Left forelimb (tissue), 1 donor: ENCODE measurements around the gene HMCN1.

Experiments used
- DNase-seq: peaks from one replicate; pipeline ENCODE4 v3.0.0-alpha.2; 2018; ENCODE audit warnings: low spot score

The HMCN1 gene

GRCh38 chr1:186089940-186090339, 355.7 kb downstream of the HMCN1 start:
- no peak for DNase-seq

GRCh38 chr1:186091222-186091720, 357.1 kb downstream of the HMCN1 start:
- DNase-seq = no peak

- no peak for DNase-seq
Measured at GRCh38 chr1:186093437-186093836, 359.2 kb downstream of the HMCN1 start.

GRCh38 chr1:186094172-186094571, 360.0 kb downstream of the HMCN1 start:
- DNase-seq = no peak

- no peak for DNase-seq
Measured at GRCh38 chr1:186099336-186100104, 365.3 kb downstream of the HMCN1 start.

- no peak for DNase-seq
Measured at GRCh38 chr1:186102107-186102506, 367.9 kb downstream of the HMCN1 start.

- DNase-seq = no peak
Measured at GRCh38 chr1:186102547-186103148, 368.5 kb downstream of the HMCN1 start.

GRCh38 chr1:186104459-186104858, 370.3 kb downstream of the HMCN1 start:
- no peak for DNase-seq

- no peak for DNase-seq
Measured at GRCh38 chr1:186112280-186112679, 378.1 kb downstream of the HMCN1 start.

GRCh38 chr1:186113461-186113860, 379.3 kb downstream of the HMCN1 start:
- no peak for DNase-seq

- DNase-seq = no peak
Measured at GRCh38 chr1:186118724-186119123, 384.5 kb downstream of the HMCN1 start.

- no peak for DNase-seq
Measured at GRCh38 chr1:186122837-186123236, 388.6 kb downstream of the HMCN1 start.

- no peak for DNase-seq
Measured at GRCh38 chr1:186125035-186125434, 390.8 kb downstream of the HMCN1 start.

GRCh38 chr1:186125511-186125910, 391.3 kb downstream of the HMCN1 start:
- DNase-seq = no peak

- DNase-seq = no peak
Measured at GRCh38 chr1:186129758-186130157, 395.6 kb downstream of the HMCN1 start.

- no peak for DNase-seq
Measured at GRCh38 chr1:186139115-186139514, 404.9 kb downstream of the HMCN1 start.

- no peak for DNase-seq
Measured at GRCh38 chr1:186139701-186140100, 405.5 kb downstream of the HMCN1 start.

GRCh38 chr1:186142159-186142558, 408.0 kb downstream of the HMCN1 start:
- DNase-seq = no peak

GRCh38 chr1:186142916-186143315, 408.7 kb downstream of the HMCN1 start:
- no peak for DNase-seq

- no peak for DNase-seq
Measured at GRCh38 chr1:186143481-186143880, 409.3 kb downstream of the HMCN1 start.

GRCh38 chr1:186144505-186144904, 410.3 kb downstream of the HMCN1 start:
- no peak for DNase-seq

- no peak for DNase-seq
Measured at GRCh38 chr1:186146974-186147373, 412.8 kb downstream of the HMCN1 start.

- no peak for DNase-seq
Measured at GRCh38 chr1:186149591-186149990, 415.4 kb downstream of the HMCN1 start.

- DNase-seq = no peak
Measured at GRCh38 chr1:186152227-186152619, 418.0 kb downstream of the HMCN1 start.
